Brain microvascular endothelial cell (primary cell): Measurements from ENCODE around the gene GZMM.
A peak's percentile ranks its signal among the peaks of the same experiment; 100 is the strongest.

ENCODE experiments used
- DNase-seq: peaks from one replicate; pipeline ENCODE4 v3.0.0-alpha.2; 2020
- H3K27ac ChIP-seq: fragments of 250-450 bp; sonication (Bioruptor Pico); 2 replicates; pipeline ENCODE4 v1.5.1; 2020; ENCODE audit warnings: mild to moderate bottlenecking, moderate library complexity
- H3K27me3 ChIP-seq: fragments of 250-450 bp; sonication (Bioruptor Pico); replicated peaks from 2 replicates; pipeline ENCODE4 v1.5.1; 2020; ENCODE audit warnings: mild to moderate bottlenecking
- H3K36me3 ChIP-seq: fragments of 250-450 bp; sonication (Bioruptor Pico); replicated peaks from 2 replicates; pipeline ENCODE4 v1.5.1; 2020; ENCODE audit warnings: mild to moderate bottlenecking
- H3K4me3 ChIP-seq: 2 replicates; pipeline ENCODE4 v1.5.1; 2011; ENCODE audit warnings: low read depth, mild to moderate bottlenecking, control low read depth, low read length, moderate library complexity
- CTCF ChIP-seq: IDR thresholded peaks from 2 replicates; pipeline ENCODE4 v1.5.1; 2011; ENCODE audit warnings: low read depth, mild to moderate bottlenecking, moderate library complexity, low read length, control low read depth, inconsistent platforms; ENCODE audit errors: missing control alignments
- in situ Hi-C: cut with HindIII; loops from 2 replicates; pipeline ENCODE4 v1.10.0; 2017; ENCODE audit warnings: low sequenced_read_pairs, low pct_ligation_motif_present

GZMM gene

GRCh38 chr19:534088-534487 lies 9.8 kb upstream of the GZMM start:
- Histone ChIP-seq H3K4me3 (no peak overlapping the region), H3K27ac (no peak overlapping the region), H3K36me3 (peaks cover 18% of the 10 kb centered on the region), H3K27me3 (no peaks in the 10 kb centered on the region)
- in situ Hi-C loops = no loop called here
- DNase-seq = no peak
- TF ChIP-seq CTCF = no peak

GRCh38 chr19:535017-535835 lies 8.6 kb upstream of the GZMM start:
- Histone ChIP-seq H3K36me3 (peaks cover 24% of the 10 kb centered on the region), H3K4me3 (no peak overlapping the region), H3K27me3 (no peaks in the 10 kb centered on the region), H3K27ac (no peak overlapping the region)
- TF ChIP-seq CTCF = peak; percentile 16
- no peak for DNase-seq
- in situ Hi-C loops = no loop called here

DNA sequence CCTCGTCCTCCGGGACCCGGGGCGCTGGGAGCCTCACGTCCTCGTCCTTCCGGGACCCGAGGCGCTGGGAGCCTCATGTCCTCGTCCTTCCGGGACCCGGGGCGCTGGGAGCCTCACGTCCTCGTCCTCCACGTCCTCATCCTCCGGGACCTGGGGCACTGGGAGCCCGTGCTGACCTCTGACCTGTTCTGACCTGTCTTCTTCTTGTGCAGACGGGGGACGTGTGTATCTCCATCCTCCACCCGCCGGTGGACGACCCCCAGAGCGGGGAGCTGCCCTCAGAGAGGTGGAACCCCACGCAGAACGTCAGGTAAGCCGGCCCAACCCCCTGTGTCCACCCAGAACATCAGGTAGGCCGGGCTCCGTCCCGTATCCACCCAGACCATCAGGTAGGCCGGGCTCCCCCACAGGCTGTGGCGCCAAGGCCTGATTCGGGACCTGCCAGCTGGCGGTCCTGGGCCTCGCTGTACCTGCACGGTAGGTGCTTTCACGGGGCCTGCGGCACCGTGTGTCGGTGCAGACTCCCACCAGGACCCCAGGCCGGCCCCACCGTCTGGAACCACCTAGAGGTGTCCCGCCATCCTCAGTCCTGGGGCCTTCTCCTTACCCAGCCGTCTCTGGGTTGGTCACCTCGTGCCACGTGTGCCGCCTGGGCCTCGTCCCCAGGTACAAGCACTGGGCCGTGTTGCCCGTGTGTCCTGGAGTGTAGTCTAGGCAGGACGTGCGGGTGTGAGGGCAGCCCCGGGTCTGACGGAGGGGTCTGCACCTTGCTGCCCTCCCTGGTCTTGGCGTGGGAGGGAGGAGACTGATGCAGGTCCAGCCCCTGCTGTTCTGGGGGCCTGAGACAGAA lies 7.6 kb upstream of the GZMM start:
- Histone ChIP-seq H3K36me3 (peaks cover 26% of the 10 kb centered on the region), H3K27ac (no peak overlapping the region), H3K27me3 (no peaks in the 10 kb centered on the region), H3K4me3 (no peak overlapping the region)
- no peak for TF ChIP-seq CTCF
- DNase-seq = no peak
- in situ Hi-C loops = no loop called here

DNA sequence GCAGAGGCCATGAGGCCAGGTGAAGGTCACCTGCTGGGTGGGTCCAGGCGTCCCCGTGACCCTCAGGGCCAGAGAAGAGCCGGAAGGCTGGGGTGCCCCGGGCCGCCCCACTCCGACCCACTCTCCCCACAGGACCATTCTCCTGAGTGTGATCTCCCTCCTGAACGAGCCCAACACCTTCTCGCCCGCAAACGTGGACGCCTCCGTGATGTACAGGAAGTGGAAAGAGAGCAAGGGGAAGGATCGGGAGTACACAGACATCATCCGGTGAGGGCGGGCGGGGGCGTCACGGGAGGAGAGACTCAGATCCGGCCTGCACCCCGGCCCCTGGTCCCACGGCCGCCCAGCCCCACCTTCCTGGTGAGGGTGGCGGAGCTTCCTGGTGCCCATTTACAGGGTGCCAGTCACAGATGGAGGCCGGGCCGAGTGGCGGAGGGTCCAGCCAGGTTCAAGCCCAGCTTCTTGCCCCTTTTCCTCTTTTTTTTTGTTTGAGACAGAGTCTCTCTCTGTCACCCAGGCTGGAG lies 6.9 kb upstream of the GZMM start:
- peaks cover 33% of the 10 kb centered on the region for H3K36me3 ChIP-seq
- in situ Hi-C loops = no loop called here
- no peak overlapping the region for H3K27ac ChIP-seq
- no peaks in the 10 kb centered on the region for H3K27me3 ChIP-seq
- DNase-seq = no peak
- no peak overlapping the region for H3K4me3 ChIP-seq
- no peak for TF ChIP-seq CTCF

GRCh38 chr19:538641-539428 lies 5.0 kb upstream of the GZMM start:
- in situ Hi-C loops = no loop called here
- Histone ChIP-seq H3K4me3 (no peak overlapping the region), H3K27me3 (no peaks in the 10 kb centered on the region), H3K27ac (no peak overlapping the region), H3K36me3 (peaks cover 47% of the 10 kb centered on the region)
- TF ChIP-seq CTCF = no peak
- no peak for DNase-seq
